ENCODE results near the gene SUSD2.

- TF ChIP-seq CTCF (IDR thresholded peaks at IDR 0.05; ENCODE audit: borderline replicate concordance, extremely low read depth, low read length, poor library complexity, severe bottlenecking) (no peak), EZH2 (IDR thresholded peaks at IDR 0.05; ENCODE audit: borderline replicate concordance, low read depth, low read length, severe bottlenecking) (no peak)
These were observed 19.4 kb upstream of the SUSD2 start for GRCh38 chr22:24161909-24162308.

All from DND-41 (cell line).